GM11168 (cell line): ENCODE results near the gene NOP56.
"Not testable (repeated sequence)": the region's sequence is repeated elsewhere in the genome, so short reads cannot be mapped to it uniquely, and the experiment has no call there.

Experiments
- in situ Hi-C: fragments of 300-500 bp; cut with MboI; formaldehyde crosslinking; loops from one replicate; pipeline ENCODE4 v1.12.0; 2022; ENCODE audit warnings: low sequenced_read_pairs; ENCODE audit not compliant: unreplicated experiment

NOP56 gene

DNA sequence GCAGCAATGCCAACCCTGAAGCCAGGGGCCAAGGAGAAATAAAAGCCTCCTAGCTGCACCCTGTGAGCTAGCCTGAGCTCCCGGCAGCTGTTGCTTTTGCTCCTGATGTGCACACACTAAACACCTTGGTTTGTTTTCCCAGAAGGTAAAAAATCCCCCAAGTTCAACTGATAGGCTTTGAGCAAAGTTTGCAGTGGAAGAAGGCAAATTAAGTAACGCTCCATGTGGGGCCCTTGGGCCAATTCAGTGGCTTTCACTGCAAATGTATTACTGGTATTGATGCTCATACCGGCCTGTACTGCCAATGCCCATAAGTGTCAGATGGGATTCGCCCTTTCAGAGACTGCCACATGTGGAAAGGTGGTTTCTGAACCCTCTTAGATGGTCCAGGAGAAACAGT lies 21.0 kb downstream of the NOP56 start:
- in situ Hi-C loops = no loop called here

- in situ Hi-C loops = no loop called here
Observed at GRCh38 chr20:2680046-2680445, 27.6 kb downstream of the NOP56 start.

GRCh38 chr20:2682040-2682439 lies 29.6 kb downstream of the NOP56 start:
- in situ Hi-C loops = not testable (repeated sequence)

DNA sequence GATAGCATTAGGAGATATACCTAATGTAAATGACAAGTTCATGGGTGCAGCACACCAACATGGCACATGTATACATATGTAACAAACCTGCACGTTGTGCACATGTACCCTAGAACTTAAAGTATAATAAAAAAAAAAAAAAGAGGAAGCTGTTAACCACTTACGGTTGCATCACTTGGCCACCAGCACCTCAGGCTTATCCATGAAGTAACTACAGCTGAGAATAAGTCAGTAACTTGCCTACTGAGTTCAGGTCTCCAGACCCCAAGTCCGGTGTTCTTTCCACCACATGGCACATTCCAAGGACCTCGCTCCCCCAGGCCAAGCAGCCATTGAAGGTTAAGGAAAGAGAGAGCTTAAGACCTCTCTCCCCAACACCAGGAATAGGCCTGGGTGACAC lies 32.4 kb downstream of the NOP56 start:
- in situ Hi-C loops = not testable (repeated sequence)

- in situ Hi-C loops = no loop called here
Observed at GRCh38 chr20:2687514-2687913, 35.1 kb downstream of the NOP56 start.

DNA sequence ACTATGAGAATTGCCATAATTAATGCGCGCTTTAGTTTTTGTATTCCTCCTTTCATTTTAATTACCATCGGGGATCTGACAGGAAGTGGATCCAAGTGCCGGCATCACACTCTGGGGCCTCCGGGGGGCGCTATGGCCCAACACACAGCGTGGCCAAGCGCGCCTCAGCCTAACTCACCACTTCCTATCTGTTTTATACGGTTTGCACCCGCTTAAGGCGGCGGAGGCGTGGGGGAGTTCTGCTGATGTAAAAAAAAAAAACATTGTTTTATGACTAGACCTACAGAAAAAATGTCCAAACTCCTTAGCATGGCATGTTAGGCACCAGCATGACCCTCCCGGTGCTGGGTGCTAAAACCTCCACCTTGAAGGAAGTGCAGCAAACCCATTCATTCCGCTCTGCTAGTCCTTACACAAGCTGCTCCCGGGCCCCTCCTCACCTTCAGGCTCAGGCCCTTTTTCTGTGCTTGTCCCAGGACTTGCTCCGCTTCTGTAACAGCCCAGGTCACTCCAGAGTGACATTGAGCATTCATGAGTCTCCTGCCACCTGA lies 35.7 kb downstream of the NOP56 start:
- in situ Hi-C loops = no loop called here

- in situ Hi-C loops = no loop called here
Observed at GRCh38 chr20:2690213-2690612, 37.8 kb downstream of the NOP56 start.

GRCh38 chr20:2690718-2691117 lies 38.3 kb downstream of the NOP56 start:
- in situ Hi-C loops = no loop called here

- in situ Hi-C loops = no loop called here
Observed at GRCh38 chr20:2691127-2691526, 38.7 kb downstream of the NOP56 start.

DNA sequence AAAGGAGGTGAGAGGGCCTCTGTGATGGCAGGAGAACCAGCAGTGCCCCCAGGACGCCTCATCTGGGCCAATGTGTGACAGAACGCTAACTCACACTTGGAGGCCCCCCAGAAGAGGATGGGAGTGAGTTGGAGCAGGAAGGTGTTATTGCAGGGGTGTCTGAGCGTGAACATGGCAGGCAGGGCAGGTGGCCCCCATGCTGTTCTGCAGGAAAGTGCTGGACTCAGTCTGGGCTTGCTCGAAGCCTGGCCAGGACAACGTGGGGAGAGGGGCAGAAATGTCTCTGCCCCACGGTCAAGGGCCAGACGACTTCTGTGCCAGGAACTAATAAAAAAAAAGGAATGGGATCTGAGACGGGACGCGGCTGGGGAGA lies 39.2 kb downstream of the NOP56 start:
- in situ Hi-C loops = no loop called here

GRCh38 chr20:2692036-2692885 lies 39.8 kb downstream of the NOP56 start, which contains the start of gene EBF4:
TSS of gene EBF4 (plus strand) at chr20:2692780. CDS start at chr20:2693646, 866 bp downstream.
- in situ Hi-C loops = no loop called here

DNA sequence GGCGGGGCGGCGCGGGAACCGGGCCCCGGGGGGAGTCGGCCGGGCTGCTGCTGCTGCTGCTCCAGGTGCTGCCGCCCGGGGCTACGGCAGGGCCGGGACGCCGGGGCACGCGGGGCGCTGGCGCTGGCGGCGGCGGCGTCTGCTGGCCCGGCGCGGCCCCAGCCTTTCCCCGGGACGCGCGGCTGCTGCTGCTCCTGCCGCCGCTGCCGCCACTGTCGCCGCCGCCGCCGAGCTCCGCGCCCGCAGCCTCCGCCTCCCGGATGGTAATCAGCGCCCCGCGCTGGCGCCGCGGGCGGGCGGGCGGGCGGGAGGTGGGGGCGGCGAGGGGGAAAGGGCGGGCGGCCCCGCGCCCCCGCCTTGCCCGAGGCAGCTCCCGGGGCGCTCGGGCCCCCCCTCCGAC lies 40.5 kb downstream of the NOP56 start:
- in situ Hi-C loops = no loop called here

DNA sequence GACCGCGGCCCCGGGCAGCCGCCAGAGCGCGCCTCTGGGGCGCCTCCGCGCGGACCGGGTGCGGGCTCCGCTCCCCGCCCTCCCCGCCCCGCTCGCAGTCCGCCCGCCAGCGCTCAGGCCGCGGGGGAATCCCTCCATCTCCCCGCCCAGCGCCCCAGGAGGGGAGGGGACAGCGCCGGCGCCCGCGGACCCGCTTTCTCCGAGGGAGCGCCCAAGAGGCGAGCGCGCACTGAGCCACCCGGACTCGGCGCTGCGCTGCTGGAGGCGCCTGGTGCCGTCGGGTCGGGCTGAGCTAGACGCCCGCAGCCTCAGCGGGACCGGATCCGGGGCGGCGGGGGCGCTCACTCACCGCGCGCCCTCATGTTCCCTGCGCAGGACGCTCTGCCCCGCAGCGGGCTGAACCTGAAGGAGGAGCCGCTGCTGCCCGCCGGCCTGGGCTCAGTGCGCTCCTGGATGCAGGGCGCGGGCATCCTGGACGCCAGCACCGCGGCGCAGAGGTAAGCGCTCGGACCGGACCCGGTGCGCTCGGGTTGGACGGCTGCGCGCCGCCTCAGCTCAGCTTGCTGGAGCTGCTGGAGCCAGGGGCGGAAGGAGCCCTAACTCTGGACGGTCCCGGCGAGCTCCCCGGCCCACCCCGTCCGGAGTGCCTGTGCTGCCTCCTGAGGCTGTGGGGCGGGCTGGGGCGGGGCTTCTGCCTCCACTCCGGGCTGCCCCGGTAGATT lies 41.0 kb downstream of the NOP56 start:
- in situ Hi-C loops = no loop called here

DNA sequence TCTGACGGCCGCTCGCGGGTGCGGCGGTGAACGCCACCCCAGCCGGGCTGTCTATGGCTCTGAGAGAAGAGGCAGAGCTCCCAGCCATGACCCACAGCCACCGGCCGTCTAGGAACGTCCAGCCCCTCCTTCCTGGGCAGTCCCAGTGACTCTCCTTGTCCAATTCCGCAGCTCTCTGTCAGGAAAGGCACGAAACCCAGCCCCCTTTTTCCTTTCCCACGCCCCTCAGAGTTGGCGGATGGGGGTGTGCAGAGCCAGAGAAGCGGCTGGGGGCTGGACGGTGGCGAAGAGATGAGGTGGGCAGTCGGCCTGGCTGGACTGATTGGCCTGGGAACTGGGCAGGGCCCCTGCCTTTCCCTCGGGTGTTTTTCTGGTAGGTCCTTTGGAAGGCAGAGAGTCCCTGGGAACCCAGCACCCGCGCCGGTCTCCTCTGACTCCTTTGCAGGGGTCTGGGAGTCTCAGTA lies 41.6 kb downstream of the NOP56 start:
- in situ Hi-C loops = no loop called here

GRCh38 chr20:2694519-2694918 lies 42.1 kb downstream of the NOP56 start:
- in situ Hi-C loops = no loop called here

- in situ Hi-C loops = no loop called here
Observed at GRCh38 chr20:2695206-2695983, 43.0 kb downstream of the NOP56 start.

DNA sequence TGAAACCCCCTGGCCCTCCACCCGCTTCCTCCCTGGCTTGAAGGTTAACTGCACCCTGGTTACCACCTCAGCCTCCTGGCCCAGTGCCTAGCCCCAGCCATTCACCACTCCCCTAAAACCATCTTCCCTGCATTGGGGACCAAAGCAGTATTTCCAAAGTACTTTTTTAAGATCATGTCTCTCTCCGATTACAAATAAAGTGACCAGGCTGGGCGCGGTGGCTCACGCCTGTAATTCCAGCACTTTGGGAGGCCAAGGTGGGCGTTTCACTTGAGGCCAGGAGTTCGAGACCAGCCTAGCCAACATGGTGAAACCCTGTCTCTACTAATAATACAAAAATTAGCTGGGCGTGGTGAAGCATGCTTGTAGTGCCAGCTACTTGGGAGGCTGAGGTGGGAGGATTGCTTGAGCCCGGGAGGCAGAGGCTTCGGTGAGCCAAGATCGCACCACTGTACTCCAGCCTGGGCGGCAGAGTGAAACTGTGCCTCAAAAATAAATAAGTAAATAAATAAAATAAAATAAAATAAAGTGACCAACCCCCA lies 43.6 kb downstream of the NOP56 start:
- in situ Hi-C loops = not testable (repeated sequence)

- in situ Hi-C loops = no loop called here
Observed at GRCh38 chr20:2696646-2697045, 44.2 kb downstream of the NOP56 start.

- in situ Hi-C loops = no loop called here
Observed at GRCh38 chr20:2697768-2698167, 45.3 kb downstream of the NOP56 start.

DNA sequence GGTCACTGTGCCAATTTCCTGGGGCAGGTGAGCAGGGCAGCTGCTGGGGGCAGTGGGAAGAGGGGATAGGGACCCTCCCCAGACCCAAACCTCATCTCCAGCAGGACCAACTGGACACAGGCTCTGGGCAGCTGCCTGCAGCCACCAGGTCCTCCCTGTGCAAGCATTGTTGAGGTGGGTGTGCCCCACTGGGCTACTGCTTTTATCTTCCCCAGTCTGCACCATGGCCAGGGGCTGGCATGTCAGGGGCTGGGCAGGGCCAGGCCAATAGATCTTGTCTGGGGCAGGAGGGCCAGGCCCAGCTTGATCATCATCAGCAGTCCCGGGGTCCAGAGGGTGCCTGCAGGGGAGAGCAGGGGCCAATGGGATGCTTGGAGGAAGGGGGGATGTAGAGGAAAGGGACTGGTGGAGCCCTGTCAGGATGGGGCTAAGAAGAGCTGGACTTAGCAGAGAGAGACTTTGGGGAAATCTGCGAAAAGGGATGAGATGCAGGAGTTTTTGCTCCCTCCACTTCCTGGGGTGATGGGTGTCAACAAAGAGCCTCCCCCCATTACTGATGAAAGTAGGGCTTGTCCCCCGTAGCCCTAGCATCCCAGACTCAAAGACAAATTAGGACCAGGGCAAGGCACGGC lies 45.9 kb downstream of the NOP56 start:
- in situ Hi-C loops = no loop called here
